Activated T-cell treated with anti-CD3 and anti-CD28 coated beads for 4 hours (primary cell): ENCODE results near the gene KLHDC9.

Source experiments
- DNase-seq: peaks from one replicate; pipeline ENCODE4 v3.0.0-alpha.2; 2020

The KLHDC9 gene

DNA sequence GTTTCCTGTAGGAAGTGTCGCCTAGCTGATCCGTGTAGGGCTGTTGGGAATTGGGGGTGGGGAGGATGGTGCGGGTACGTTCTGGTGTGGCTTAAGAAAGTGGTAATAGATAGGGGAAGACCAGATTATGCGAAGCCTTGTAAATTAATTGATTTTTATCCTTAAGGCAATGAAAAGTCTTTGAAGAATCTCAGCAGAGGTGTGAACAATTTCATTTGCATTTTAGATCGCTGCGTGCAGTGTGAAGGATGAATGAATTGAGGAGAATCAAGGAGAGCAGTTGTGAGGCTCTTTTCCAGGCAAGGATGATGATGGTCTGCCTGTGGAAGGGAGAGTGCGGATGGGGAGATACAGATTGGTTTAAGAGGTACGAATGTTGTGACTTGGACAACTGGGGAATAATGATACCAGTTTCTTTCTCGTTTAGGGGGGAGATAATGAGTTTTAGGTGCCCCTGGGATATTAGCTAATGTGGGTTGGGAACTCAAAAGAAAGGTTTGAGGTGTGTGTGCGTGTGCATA is 35.1 kb downstream of the KLHDC9 start:
- DNase-seq, result no peak

- no peak for DNase-seq
These were observed 39.7 kb downstream of the KLHDC9 start for GRCh38 chr1:161137881-161138280.

DNA sequence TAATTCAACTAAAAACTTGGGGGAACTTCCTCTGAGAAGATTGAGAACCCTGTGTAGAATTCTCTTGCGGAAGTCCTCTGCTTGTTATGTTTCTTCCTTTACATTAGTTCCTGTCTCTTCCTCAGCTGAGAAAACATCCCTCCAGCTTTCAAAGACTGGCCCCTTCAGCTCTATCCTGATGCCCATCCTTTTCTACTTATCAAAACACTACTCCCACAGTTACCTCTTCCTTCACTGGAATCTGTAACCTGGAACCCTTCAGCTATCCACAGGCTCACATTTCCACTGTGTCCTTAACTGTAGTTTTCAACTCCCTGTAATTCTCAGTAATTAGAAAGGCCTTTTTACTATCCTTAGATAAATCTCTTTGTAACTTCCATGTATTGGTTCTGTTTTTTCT is 40.3 kb downstream of the KLHDC9 start:
- no peak for DNase-seq

DNA sequence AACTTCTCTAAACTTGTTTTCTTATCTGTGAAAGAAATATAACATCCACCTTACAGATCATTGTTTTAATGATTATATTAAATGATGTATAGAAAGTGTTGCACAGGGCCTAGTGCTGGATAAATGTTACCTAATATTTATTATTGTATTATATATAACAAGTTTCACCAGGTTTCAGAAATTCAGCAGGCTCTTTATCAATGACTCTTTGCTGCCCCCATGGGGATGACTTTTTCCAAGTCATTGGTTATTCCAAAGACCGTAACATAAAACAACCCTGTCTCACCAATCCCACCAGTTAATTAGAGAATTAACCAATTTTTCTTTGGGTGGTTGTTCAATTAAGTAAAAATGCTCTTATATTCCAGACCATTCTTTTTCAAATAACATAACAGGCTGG is 41.6 kb downstream of the KLHDC9 start:
- DNase-seq, result peak; percentile 48

DNA sequence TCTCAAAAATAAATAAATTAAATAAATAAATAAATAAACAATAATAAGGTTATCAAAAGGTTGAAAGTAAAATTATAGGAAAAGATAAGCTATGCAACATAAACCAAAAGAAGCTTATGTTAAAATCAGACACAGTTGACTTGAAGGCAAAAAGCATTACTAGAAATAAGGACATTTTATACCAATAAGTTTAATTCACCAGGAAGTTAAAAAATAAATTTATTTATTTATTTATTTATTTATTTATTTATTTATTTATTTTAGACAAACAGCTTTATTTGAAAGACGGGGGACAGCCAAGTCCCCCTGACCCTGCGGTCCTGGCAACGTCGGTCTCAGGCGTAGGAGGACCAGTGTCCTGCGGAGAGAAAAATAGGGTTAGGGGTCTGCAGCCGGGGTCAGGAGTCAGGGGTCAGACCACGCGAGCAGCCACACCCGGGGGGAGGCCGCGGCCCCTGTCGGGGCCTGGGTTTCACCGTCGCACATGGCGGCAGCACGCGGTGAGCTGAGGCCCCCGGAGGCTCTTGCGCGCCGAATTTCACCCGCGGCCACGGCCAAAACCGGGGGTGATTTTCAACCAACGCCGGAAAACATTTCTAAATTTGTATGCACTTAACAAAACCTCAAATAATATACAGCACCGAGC is 42.7 kb downstream of the KLHDC9 start:
- DNase-seq, result no peak

DNA sequence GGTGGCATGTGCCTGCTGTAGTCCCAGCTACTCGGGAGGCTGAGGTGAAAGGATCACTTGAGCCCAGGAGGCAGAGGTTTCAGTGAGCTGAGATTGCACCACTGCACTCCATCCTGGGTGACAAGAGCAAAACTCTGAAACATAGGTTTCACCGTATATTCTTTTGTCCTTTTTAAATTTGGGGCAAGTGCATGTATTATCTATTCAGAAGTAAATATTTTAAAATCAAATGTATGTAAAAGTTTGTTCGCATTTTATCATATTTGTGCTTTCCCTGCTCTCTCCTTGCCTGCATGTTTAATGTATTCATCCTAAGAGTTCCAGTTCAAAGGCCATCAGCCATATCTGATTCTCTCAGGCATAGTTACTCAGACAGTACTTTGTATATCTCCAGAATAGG is 47.7 kb downstream of the KLHDC9 start:
- no peak for DNase-seq
